ENCODE results near the gene NELL2. TPM values are rescaled to one million over a fixed set of nuclear protein-coding genes. Genes with fewer than 3 reads are reported as not detected.

Gene NELL2
- total RNA-seq, 2 experiments from 2014 or later: 99.7 to 106 TPM

DNA sequence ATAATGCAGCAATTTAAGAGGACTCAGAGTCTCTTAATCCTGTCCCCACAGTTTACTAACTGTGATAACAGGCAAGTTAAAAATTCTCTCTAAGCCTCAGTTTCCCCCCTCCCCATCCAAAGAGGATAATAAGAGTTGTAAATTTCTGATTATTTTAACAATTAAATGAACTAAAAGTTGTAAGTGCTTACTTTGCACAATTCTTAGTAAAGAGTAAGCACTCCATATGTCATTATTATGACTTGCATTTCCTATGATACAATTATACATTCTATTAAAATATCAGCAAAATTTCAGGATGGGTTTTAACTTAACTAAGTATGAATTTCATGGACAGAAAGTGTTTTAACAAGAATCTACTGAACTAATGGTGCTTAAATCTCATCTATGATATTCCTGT lies 80.1 kb downstream of the NELL2 start:
- POLR2A ChIA-PET: no interaction called here
- CTCF ChIA-PET: interaction anchor here (0.6 to 1.3 kb wide), 4 partner anchors 11 to 154 kb away, joined by 3 to 4 read pairs (median 3); no protein-coding TSS in a partner anchor
- peaks cover 3% of the 10 kb centered on the region for H3K9me3 Mint-ChIP-seq
- intact Hi-C loops (cut with micrococcal nuclease): no loop called here
- ATAC-seq: no peak
- TF ChIP-seq, protein P1, sequence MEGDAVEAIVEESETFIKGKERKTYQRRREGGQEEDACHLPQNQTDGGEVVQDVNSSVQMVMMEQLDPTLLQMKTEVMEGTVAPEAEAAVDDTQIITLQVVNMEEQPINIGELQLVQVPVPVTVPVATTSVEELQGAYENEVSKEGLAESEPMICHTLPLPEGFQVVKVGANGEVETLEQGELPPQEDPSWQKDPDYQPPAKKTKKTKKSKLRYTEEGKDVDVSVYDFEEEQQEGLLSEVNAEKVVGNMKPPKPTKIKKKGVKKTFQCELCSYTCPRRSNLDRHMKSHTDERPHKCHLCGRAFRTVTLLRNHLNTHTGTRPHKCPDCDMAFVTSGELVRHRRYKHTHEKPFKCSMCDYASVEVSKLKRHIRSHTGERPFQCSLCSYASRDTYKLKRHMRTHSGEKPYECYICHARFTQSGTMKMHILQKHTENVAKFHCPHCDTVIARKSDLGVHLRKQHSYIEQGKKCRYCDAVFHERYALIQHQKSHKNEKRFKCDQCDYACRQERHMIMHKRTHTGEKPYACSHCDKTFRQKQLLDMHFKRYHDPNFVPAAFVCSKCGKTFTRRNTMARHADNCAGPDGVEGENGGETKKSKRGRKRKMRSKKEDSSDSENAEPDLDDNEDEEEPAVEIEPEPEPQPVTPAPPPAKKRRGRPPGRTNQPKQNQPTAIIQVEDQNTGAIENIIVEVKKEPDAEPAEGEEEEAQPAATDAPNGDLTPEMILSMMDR (IDR thresholded peaks at IDR 0.05): no peak
- no peak overlapping the region for H3K4me3 Mint-ChIP-seq
- no peak for DNase-seq
- H3K4me1 Mint-ChIP-seq (ENCODE audit: low read depth): peaks cover 24% of the 10 kb centered on the region
- no peaks in the 10 kb centered on the region for H3K27me3 Mint-ChIP-seq
- H3K36me3 Mint-ChIP-seq (ENCODE audit: low read depth): peaks cover 15% of the 10 kb centered on the region
- H3K27ac Mint-ChIP-seq: no peak overlapping the region

DNA sequence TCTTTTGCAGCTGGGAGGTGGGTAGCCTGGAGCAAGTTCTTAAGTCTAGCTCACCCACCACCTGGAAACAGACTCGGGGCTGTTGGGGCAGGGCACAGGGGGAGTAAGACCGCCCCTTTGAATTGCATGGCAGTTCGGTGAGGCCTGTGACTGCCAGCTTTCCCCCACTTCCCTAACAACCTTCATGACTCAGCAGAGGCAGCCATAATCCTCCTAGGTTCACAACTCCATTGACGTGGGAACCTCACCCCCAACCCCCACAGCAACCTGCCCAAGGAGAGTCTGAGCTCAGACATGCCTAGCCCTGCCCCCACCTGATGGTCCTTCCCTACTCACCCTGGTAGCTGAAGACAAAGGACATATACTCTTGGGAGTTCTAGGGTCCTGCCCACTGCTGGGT lies 87.4 kb downstream of the NELL2 start:
- TF ChIP-seq, protein P1 (IDR thresholded peaks at IDR 0.05): no peak
- ATAC-seq (no peak), DNase-seq (no peak)
- H3K4me3 Mint-ChIP-seq: no peak overlapping the region
- H3K27ac Mint-ChIP-seq: no peak overlapping the region
- H3K4me1 Mint-ChIP-seq (ENCODE audit: low read depth): peaks cover 53% of the 10 kb centered on the region
- POLR2A ChIA-PET: no interaction called here
- CTCF ChIA-PET: interaction anchor here (1.0 to 3.3 kb wide), 3 partner anchors 14 to 85 kb away, joined by 3 to 28 read pairs (median 4); no protein-coding TSS in a partner anchor
- peaks cover 5% of the 10 kb centered on the region for H3K9me3 Mint-ChIP-seq
- H3K36me3 Mint-ChIP-seq (ENCODE audit: low read depth): peaks cover 50% of the 10 kb centered on the region
- H3K27me3 Mint-ChIP-seq: no peaks in the 10 kb centered on the region
- intact Hi-C loops (cut with micrococcal nuclease): no loop called here

DNA sequence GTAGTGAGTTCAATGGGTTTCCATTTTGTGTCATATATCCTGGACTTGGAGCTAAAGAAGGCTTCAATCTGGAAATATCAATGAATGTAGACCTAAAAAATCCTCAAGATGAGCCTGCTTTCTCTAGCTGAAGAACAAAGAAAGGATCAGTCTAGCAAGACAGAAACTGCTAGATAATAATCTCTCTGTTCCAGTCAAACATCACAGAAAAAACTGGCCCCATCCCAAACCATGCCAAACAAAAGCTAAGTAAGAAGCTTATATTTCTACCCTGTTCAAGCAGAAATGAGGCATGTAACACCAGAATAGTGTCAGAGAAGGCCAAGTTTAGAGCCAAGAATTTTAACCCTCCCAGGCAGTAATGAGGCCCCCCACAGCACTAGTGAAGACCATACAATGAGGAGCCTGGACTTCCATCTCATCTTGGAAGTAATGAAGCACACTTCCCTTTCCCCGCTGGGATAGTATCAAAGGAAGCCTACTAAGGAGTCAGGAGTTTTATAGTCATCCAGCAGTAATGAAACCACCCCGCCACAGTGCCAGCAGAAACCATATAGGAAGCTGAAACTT lies 95.8 kb downstream of the NELL2 start:
- TF ChIP-seq, protein P1 (IDR thresholded peaks at IDR 0.05): no peak
- POLR2A ChIA-PET: interaction anchor here (1.6 kb wide), 1 partner anchor 14 kb away, joined by 4 read pairs; no protein-coding TSS in a partner anchor
- intact Hi-C loops (cut with micrococcal nuclease): no loop called here
- ATAC-seq: no peak
- H3K27me3 Mint-ChIP-seq: no peaks in the 10 kb centered on the region
- no peak for DNase-seq
- no peak overlapping the region for H3K4me3 Mint-ChIP-seq
- CTCF ChIA-PET: interaction anchor here (1.0 to 4.0 kb wide), 5 partner anchors 10 to 168 kb away, joined by 3 to 27 read pairs (median 4); partner anchors contain the start of gene NELL2
- peaks cover 36% of the 10 kb centered on the region for H3K4me1 Mint-ChIP-seq (ENCODE audit: low read depth)
- peaks cover 13% of the 10 kb centered on the region for H3K9me3 Mint-ChIP-seq
- H3K27ac Mint-ChIP-seq: peak overlapping the region; percentile 22
- H3K36me3 Mint-ChIP-seq (ENCODE audit: low read depth): peaks cover 45% of the 10 kb centered on the region

DNA sequence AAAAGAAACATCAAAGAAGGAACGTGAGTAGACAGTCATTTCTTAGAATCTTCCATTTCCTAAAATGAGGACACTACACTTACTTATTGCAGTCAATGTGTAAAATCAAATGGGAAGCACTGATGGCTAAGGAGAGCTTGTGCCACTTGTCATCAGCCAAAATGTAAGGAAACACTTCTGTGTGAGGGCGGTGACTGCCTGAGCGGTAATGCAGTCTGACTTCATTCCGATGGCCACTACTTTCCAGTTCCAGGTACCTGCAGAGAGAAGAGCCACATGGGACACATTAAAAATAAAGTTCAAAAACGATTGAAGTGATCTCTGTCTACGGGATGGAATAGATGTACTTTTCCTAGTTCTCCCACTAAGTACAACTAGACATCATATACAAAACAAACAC lies 96.3 kb downstream of the NELL2 start:
- DNase-seq (no peak), ATAC-seq (no peak)
- peaks cover 45% of the 10 kb centered on the region for H3K36me3 Mint-ChIP-seq (ENCODE audit: low read depth)
- peaks cover 31% of the 10 kb centered on the region for H3K4me1 Mint-ChIP-seq (ENCODE audit: low read depth)
- H3K27ac Mint-ChIP-seq: peak overlapping the region; percentile 43
- POLR2A ChIA-PET: interaction anchor here (1.6 kb wide), 1 partner anchor 14 kb away, joined by 4 read pairs; no protein-coding TSS in a partner anchor
- CTCF ChIA-PET: interaction anchor here (1.5 to 4.0 kb wide), 2 partner anchors 95 to 169 kb away, joined by 4 to 27 read pairs; partner anchors contain the start of gene NELL2
- intact Hi-C loops (cut with micrococcal nuclease): loop anchor here (5.0 kb wide), 1 partner anchor 98 kb away; the partner anchor contains the start of gene NELL2
- H3K27me3 Mint-ChIP-seq: no peaks in the 10 kb centered on the region
- H3K9me3 Mint-ChIP-seq: peaks cover 13% of the 10 kb centered on the region
- TF ChIP-seq, protein P1 (IDR thresholded peaks at IDR 0.05): no peak
- no peak overlapping the region for H3K4me3 Mint-ChIP-seq

DNA sequence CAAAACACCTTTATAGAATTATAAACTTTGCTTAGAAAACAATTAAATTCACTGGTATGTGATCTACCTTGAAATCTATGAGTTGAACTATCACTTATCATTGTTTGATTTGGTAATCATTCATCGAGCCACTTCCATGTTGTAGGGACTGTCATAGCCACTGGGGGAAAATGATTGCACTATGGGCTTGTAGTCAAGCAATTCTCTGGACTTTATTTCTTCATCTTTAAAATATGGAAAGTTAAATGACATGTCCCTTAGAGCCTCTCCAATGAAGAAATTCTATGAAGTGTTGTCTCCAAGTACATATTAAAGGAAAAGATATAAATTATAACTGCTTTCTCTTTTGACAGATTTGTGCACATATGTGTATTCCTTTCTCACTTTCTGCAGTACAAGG lies 97.3 kb downstream of the NELL2 start:
- ChIA-PET POLR2A (no interaction called here), CTCF (no interaction called here)
- no peak for ATAC-seq
- intact Hi-C loops (cut with micrococcal nuclease): loop anchor here (5.0 kb wide), 1 partner anchor 98 kb away; the partner anchor contains the start of gene NELL2
- Mint-ChIP-seq H3K36me3 (ENCODE audit: low read depth) (peaks cover 44% of the 10 kb centered on the region), H3K4me1 (ENCODE audit: low read depth) (peaks cover 23% of the 10 kb centered on the region), H3K27ac (no peak overlapping the region), H3K27me3 (no peaks in the 10 kb centered on the region), H3K4me3 (no peak overlapping the region), H3K9me3 (peaks cover 13% of the 10 kb centered on the region)
- no peak for DNase-seq
- TF ChIP-seq, protein P1 (IDR thresholded peaks at IDR 0.05): no peak

All from activated CD8-positive, alpha-beta T cell treated with anti-CD3 and anti-CD28 coated beads for 36 hours (primary cell).